Upper lobe of right lung (tissue), 1 donor: ENCODE data around the gene RNF41. TPM values are rescaled to one million over a fixed set of nuclear protein-coding genes. Genes with fewer than 3 reads are reported as not detected.

Source experiments
- ATAC-seq: fragments of 200-7000 bp; cut with Tn5 transposase; one replicate; pipeline ENCODE4 v1.9.1; 2020; ENCODE audit warnings: mild to moderate bottlenecking, moderate library complexity
- DNase-seq: peaks from one replicate; pipeline ENCODE4 v3.0.0-alpha.2; 2020
- H3K27ac ChIP-seq: fragments of 200-600 bp; one replicate; pipeline ENCODE4 v1.8.0; 2022
- H3K27me3 ChIP-seq: fragments of 200-600 bp; one replicate; pipeline ENCODE4 v1.8.0; 2022; ENCODE audit warnings: mild to moderate bottlenecking
- H3K36me3 ChIP-seq: fragments of 200-600 bp; one replicate; pipeline ENCODE4 v1.8.0; 2022
- H3K4me1 ChIP-seq: fragments of 200-600 bp; one replicate; pipeline ENCODE4 v1.8.0; 2022
- H3K4me3 ChIP-seq: fragments of 200-600 bp; one replicate; pipeline ENCODE4 v1.8.0; 2022; ENCODE audit warnings: mild to moderate bottlenecking
- H3K9me3 ChIP-seq: fragments of 200-600 bp; one replicate; pipeline ENCODE4 v1.8.0; 2022
- CTCF ChIP-seq: fragments of 200-600 bp; IDR thresholded peaks from one replicate; pipeline ENCODE4 v1.8.0; 2022; ENCODE audit warnings: antibody characterized with exemption
- intact Hi-C: fragments of 100-400 bp; cut with DNase I; formaldehyde crosslinking; loops from one replicate; pipeline ENCODE4 v1.11.0; 2022
- total RNA-seq: library from RNA; stranded (reverse); fragmentation: NEBNext Ultra II Directional; extraction: Animal tissue kit (Norgen Biotek cat#: 25700); gene quantifications from one replicate; pipeline ENCODE4 v1.2.1, GENCODE V29; 2021
- donor health status: DM: no; HTN: yes; CAD: no; lungs with severe emphysema.

The RNF41 gene
- total RNA-seq, 1 donor from 2014 or later: 51.6 TPM

GRCh38 chr12:56252649-56253048 lies 30.9 kb upstream of the RNF41 start:
- Histone ChIP-seq H3K27ac (no peak overlapping the region), H3K36me3 (peaks cover 93% of the 10 kb centered on the region), H3K4me3 (no peak overlapping the region), H3K9me3 (no peaks in the 10 kb centered on the region), H3K27me3 (no peaks in the 10 kb centered on the region), H3K4me1 (peaks cover 12% of the 10 kb centered on the region)
- DNase-seq (no peak), ATAC-seq (no peak)
- intact Hi-C loops: no loop called here
- no peak for TF ChIP-seq CTCF

- no peak overlapping the region for H3K4me3 ChIP-seq
- no peaks in the 10 kb centered on the region for H3K4me1 ChIP-seq
- peaks cover 100% of the 10 kb centered on the region for H3K36me3 ChIP-seq
- H3K27me3 ChIP-seq: no peaks in the 10 kb centered on the region
- no peak for TF ChIP-seq CTCF
- no peak for DNase-seq
- ATAC-seq: no peak
- intact Hi-C loops: no loop called here
- no peaks in the 10 kb centered on the region for H3K9me3 ChIP-seq
- H3K27ac ChIP-seq: no peak overlapping the region
Observed at GRCh38 chr12:56248711-56249110, 27.0 kb upstream of the RNF41 start.

- ATAC-seq (no peak), DNase-seq (no peak)
- TF ChIP-seq CTCF: no peak
- intact Hi-C loops: no loop called here
- Histone ChIP-seq H3K27ac (no peak overlapping the region), H3K4me3 (no peak overlapping the region), H3K36me3 (peaks cover 100% of the 10 kb centered on the region), H3K9me3 (no peaks in the 10 kb centered on the region), H3K4me1 (no peaks in the 10 kb centered on the region), H3K27me3 (no peaks in the 10 kb centered on the region)
Observed at GRCh38 chr12:56247923-56248322, 26.2 kb upstream of the RNF41 start.

- intact Hi-C loops: no loop called here
- Histone ChIP-seq H3K36me3 (peaks cover 100% of the 10 kb centered on the region), H3K4me3 (no peak overlapping the region), H3K27ac (no peak overlapping the region), H3K27me3 (no peaks in the 10 kb centered on the region), H3K9me3 (no peaks in the 10 kb centered on the region), H3K4me1 (no peaks in the 10 kb centered on the region)
- DNase-seq (no peak), ATAC-seq (no peak)
- TF ChIP-seq CTCF: no peak
Observed at GRCh38 chr12:56244494-56244893, 22.8 kb upstream of the RNF41 start.

GRCh38 chr12:56243731-56244181 lies 22.0 kb upstream of the RNF41 start:
- Histone ChIP-seq H3K9me3 (no peaks in the 10 kb centered on the region), H3K4me1 (no peaks in the 10 kb centered on the region), H3K27ac (no peak overlapping the region), H3K36me3 (peaks cover 100% of the 10 kb centered on the region), H3K4me3 (no peak overlapping the region), H3K27me3 (no peaks in the 10 kb centered on the region)
- no peak for DNase-seq
- intact Hi-C loops: no loop called here
- no peak for TF ChIP-seq CTCF
- ATAC-seq: no peak

- H3K9me3 ChIP-seq: no peaks in the 10 kb centered on the region
- H3K4me1 ChIP-seq: no peaks in the 10 kb centered on the region
- intact Hi-C loops: no loop called here
- no peaks in the 10 kb centered on the region for H3K27me3 ChIP-seq
- no peak overlapping the region for H3K4me3 ChIP-seq
- H3K27ac ChIP-seq: no peak overlapping the region
- ATAC-seq (no peak), DNase-seq (no peak)
- TF ChIP-seq CTCF: no peak
- H3K36me3 ChIP-seq: peaks cover 93% of the 10 kb centered on the region
Observed at GRCh38 chr12:56242986-56243385, 21.3 kb upstream of the RNF41 start.
